ENCODE measurements around the gene JPH4. TPM values are rescaled to one million over a fixed set of nuclear protein-coding genes. Genes with fewer than 3 reads are reported as not detected.

Gene JPH4
- total and polyA plus RNA-seq, 2 of the 8 experiments (the other 6 are each of a cell fraction or from before 2014, with no cell fraction given), result 23.9 to 46.7 TPM

GRCh38 chr14:23568600-23569331 lies 9.8 kb downstream of the JPH4 start:
- no peaks in the 10 kb centered on the region for H3K27me3 ChIP-seq (replicated peaks in 1 of 4; ENCODE audit: control insufficient read depth in 3 of 4, extremely low read depth in 1 of 4, insufficient read depth in 3 of 4, low read length in 3 of 4)
- H3K79me1 ChIP-seq (ENCODE audit: low read depth, low read length), result no peaks in the 10 kb centered on the region
- no peaks in the 10 kb centered on the region for H3K9me3 ChIP-seq (ENCODE audit: insufficient read depth in 2 of 2, low read depth in 1 of 2, low read length in 1 of 2)
- H3K36me3 ChIP-seq (ENCODE audit: control insufficient read depth in 2 of 4, insufficient read depth in 4 of 4, low read length in 3 of 4), result peaks cover 2 to 8% (median 5%) of the 10 kb centered on the region in 4 experiments; a peak in 3 of 8 replicates
- H3K4me2 ChIP-seq (ENCODE audit: insufficient read depth in 1 of 2, low read depth in 2 of 2, low read length in 2 of 2), result peak overlapping the region; percentile 2 to 25; a peak in 3 of 4 replicates
- no peak overlapping the region for H2AK5ac ChIP-seq (ENCODE audit: low read depth, low read length)
- ChIA-PET CTCF (ENCODE audit: partially characterized antibody) (interaction anchor here (0.7 to 70.5 kb wide), 12 partner anchors 12 to 540 kb away, joined by 3 to 2092 read pairs (median 4); partner anchors contain the start of gene NGDN), POLR2A (ENCODE audit: partially characterized antibody) (interaction anchor here (1.3 to 52.7 kb wide), 8 partner anchors 11 to 247 kb away, joined by 3 to 1523 read pairs (median 8); partner anchors contain the start of genes PABPN1, THTPA and ZFHX2)
- H4K91ac ChIP-seq (replicated peaks; ENCODE audit: insufficient read length, low read length), result no peak overlapping the region
- peaks cover 9% of the 10 kb centered on the region; the same call in 1 of the 2 replicates for H3K23me2 ChIP-seq (ENCODE audit: low read depth, low read length)
- WGBS, 2 experiments (ENCODE audit: extremely low coverage in 1 of 2, insufficient coverage in 1 of 2, insufficient read length in 1 of 2, insufficient replicate concordance in 2 of 2, low coverage in 1 of 2, low lambda C conversion rate in 2 of 2, missing lambda C conversion rate in 1 of 2), result 45% methylated on average over 6 of the region's 6 CpGs; no CpG with 5 or more reads in 1 of the 2 experiments
- peaks cover 8 to 21% (median 11%) of the 10 kb centered on the region in 4 experiments for H3K4me1 ChIP-seq (replicated peaks in 1 of 4; ENCODE audit: control insufficient read depth in 3 of 4, insufficient read depth in 4 of 4, low read length in 3 of 4)
- H2BK20ac ChIP-seq (ENCODE audit: low read length), result no peak overlapping the region
- no peak overlapping the region for H3K14ac ChIP-seq (ENCODE audit: insufficient read length)
- DNase-seq (ENCODE audit: low read depth in 1 of 2, low spot score in 2 of 2) (no peak), FAIRE-seq (no peak)
- H3K79me2 ChIP-seq (ENCODE audit: control insufficient read depth in 1 of 2, insufficient read depth in 2 of 2, low read length in 2 of 2), result no peaks in the 10 kb centered on the region
- H2BK15ac ChIP-seq (ENCODE audit: low read length), result no peak overlapping the region
- H3K23ac ChIP-seq (ENCODE audit: insufficient read length), result no peak overlapping the region
- H4K20me1 ChIP-seq (replicated peaks in 1 of 2; ENCODE audit: control insufficient read depth in 1 of 2, insufficient read depth in 2 of 2, low read length in 2 of 2), result peaks cover 0 to 5% of the 10 kb centered on the region in 2 experiments
- H4K8ac ChIP-seq (ENCODE audit: extremely low read depth, insufficient read depth, low read length), result no peak overlapping the region
- H3K9ac ChIP-seq (replicated peaks in 1 of 4; ENCODE audit: extremely low read depth in 1 of 4, low read depth in 3 of 4, low read length in 3 of 4), result no peak overlapping the region
- no peak overlapping the region for H3K4ac ChIP-seq (replicated peaks; ENCODE audit: insufficient read length, low read depth, low read length)
- no peak overlapping the region for H3K27ac ChIP-seq (ENCODE audit: low read depth, low read length)
- H3K18ac ChIP-seq (ENCODE audit: extremely low read depth, low read length), result no peak overlapping the region
- H2BK12ac ChIP-seq (ENCODE audit: low read depth, low read length), result no peak overlapping the region
- no peak overlapping the region for H2BK5ac ChIP-seq (ENCODE audit: low read depth, low read length)
- H4K5ac ChIP-seq (ENCODE audit: insufficient read length, low read depth, low read length), result no peak overlapping the region
- H2AFZ ChIP-seq (ENCODE audit: low read length), result no peak overlapping the region
- H2BK120ac ChIP-seq (replicated peaks; ENCODE audit: low read depth, low read length), result no peak overlapping the region
- TF ChIP-seq CTCF (IDR thresholded peaks at IDR 0.05; ENCODE audit: control extremely low read depth in 1 of 3, insufficient read depth in 1 of 3, low read depth in 1 of 3, low read length in 3 of 3), result peak; percentile 64 to 75 (median 70)
- no peak for TF ChIP-seq HDAC6 (IDR thresholded peaks at IDR 0.05; ENCODE audit: low read depth, low read length)
- no peak for TF ChIP-seq KDM4A (IDR thresholded peaks at IDR 0.05; ENCODE audit: low read depth, low read length, severe bottlenecking)
- TF ChIP-seq RAD21 (IDR thresholded peaks at IDR 0.05 in 1 of 2, conservative IDR thresholded peaks at IDR 0.05 in 1 of 2; ENCODE audit: low read depth in 2 of 2, low read length in 2 of 2), result peak; percentile 35 to 58; a peak in 3 of 4 replicates
- TF ChIP-seq SP2 (IDR thresholded peaks at IDR 0.05; ENCODE audit: low read length), result no peak
- TF ChIP-seq TBP (IDR thresholded peaks at IDR 0.05; ENCODE audit: low read depth, low read length), result no peak
- no peak for TF ChIP-seq TEAD4 (IDR thresholded peaks at IDR 0.05; ENCODE audit: low read depth, low read length)
- TF ChIP-seq EZH2 (IDR thresholded peaks at IDR 0.05; ENCODE audit: low read depth, low read length, severe bottlenecking), result no peak
- no peak overlapping the region for H3K56ac ChIP-seq (replicated peaks; ENCODE audit: insufficient read length, low read depth, low read length)
- no peak overlapping the region for H3K4me3 ChIP-seq (ENCODE audit: extremely low read depth in 1 of 4, insufficient read depth in 2 of 4, low read depth in 3 of 4, low read length in 4 of 4)

All from H1 (cell line).